Amygdala (tissue), 56 donors: Measurements from ENCODE around the gene FOXP1.
A peak's percentile ranks its signal among the peaks of the same experiment; 100 is the strongest.

Experiments
- DNase-seq, 56 donors: peaks; one replicate each; lab custom pipeline; 2025; lab: John Stamatoyannopoulos, UW

FOXP1 gene

GRCh38 chr3:71409352-71409751 lies 174.2 kb downstream of the FOXP1 start:
- DNase-seq, result no peak

GRCh38 chr3:71408903-71409302 lies 174.6 kb downstream of the FOXP1 start:
- DNase-seq, result no peak

DNA sequence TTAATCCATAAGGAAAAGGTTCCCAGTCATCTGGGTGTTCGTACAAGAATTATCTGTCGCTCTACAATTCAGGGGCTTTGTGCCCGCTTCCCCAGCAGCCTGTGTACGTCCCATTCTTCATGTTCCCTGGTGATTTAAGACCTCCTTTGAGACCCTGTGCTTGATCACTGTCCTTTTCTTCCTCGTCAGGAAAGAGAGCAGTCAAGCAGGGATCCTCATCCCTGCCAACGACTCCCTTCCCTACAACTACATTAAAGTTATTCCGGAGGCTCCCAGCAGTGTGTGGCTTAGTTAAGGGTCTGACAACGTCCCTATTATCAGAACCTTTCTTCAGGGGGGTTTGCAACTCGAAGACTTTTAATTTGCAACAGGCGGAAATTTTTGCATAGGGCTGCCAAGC lies 175.7 kb downstream of the FOXP1 start:
- no peak for DNase-seq

DNA sequence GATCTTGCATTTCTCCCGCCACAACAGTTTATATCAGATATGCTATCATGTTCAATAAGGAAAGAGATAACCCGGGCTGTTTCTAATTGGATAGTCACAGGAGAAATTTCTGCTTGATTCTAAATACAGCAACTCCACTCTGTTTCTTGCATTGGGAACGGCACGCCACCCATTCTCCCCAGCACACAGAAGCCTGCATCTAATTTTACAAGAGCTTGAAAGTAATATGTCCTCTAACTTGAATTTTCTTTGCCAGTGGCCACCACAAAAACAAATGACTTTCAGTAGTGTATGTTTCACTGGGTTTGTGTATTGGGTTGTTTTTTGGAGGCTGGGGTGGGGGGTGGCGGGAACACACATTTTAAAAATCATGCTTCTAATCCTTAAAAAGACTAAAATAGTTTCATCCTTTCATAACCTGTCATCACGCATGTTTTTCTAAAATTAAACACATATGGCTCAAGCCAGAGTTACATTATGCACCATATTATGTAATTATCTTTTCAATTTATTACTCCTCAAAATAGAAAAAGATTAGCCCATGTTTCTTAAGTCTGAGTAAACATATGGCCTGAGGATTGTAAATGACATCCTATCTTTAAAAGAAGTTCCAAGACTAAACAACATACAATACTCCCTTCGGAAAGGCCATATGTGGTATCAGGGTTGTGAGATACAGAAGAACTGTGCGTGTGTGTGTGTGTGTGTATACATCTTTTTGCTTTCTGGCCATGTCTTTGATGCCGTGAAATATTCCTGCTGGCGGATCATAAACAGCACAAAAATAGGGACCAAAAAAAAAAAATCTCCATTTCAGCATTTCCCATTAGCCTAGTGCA lies 176.3 kb downstream of the FOXP1 start:
- no peak for DNase-seq

DNA sequence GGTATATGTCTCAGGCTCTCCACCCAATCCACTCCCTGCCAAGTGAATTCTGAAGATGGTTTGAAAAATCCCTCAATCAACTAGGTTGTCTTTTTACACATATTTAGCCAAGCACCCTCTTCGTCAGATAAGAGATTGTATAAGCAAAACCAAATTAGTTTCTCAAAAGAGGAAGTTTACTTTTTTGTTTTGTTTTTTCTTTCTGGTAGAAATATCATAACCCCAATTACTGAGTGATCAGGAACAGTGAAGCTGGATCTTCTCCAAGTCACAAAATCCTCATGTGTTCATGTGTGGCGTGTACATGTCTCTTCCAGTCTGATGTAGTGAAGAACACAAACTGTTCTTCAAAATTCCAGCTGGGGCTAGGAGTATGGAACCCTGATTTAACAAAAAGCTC lies 180.6 kb downstream of the FOXP1 start:
- no peak for DNase-seq

- DNase-seq, result no peak
Measured at GRCh38 chr3:71402280-71402679, 181.2 kb downstream of the FOXP1 start.

GRCh38 chr3:71401695-71402231 lies 181.8 kb downstream of the FOXP1 start:
- DNase-seq, result no peak

DNA sequence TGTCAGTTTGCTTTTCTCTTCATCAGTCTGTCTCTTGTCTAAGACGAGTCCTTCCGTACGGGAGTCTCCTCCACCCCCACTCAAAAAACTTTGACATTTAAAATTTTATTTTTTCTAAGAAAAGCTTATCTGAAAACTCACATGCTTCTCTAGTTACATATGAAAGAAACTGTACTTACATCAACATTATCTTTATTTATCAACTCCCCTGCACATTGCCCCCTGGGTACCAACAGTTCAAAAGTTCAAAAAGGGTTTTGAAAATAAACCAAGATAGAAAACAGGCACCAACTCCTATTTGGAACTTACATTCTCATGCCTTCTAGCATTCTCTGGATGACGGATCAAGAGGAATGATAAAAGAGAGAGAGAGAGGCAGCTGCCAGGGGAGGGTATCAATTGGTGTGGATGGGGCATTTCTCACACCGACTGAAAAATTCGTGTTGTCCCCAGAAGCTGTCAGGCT lies 182.5 kb downstream of the FOXP1 start:
- no peak for DNase-seq

DNA sequence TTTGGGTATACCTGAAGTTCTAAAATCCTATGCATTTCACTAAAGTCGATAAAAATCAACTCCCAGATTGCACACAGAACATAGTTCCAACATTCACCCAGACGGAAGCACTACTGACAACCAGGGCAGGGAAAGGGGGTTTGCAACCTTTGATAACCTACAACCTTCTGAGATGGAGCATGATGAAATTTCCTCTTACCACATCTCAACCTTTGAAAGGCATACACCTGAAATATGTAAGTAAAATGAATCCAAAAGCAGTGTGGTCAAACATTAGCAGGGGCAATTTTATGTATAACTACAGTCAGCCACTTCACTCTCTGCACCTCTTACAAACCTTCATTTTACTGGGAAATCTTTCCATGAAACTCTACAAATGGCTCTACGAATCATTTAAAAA lies 184.1 kb downstream of the FOXP1 start:
- DNase-seq, result no peak

GRCh38 chr3:71398157-71398836 lies 185.2 kb downstream of the FOXP1 start:
- DNase-seq, result no peak

GRCh38 chr3:71397726-71398125 lies 185.8 kb downstream of the FOXP1 start:
- no peak for DNase-seq

GRCh38 chr3:71397046-71397445 lies 186.5 kb downstream of the FOXP1 start:
- no peak for DNase-seq

GRCh38 chr3:71395927-71396695 lies 187.4 kb downstream of the FOXP1 start:
- no peak for DNase-seq

- DNase-seq, result no peak
Measured at GRCh38 chr3:71395470-71395869, 188.1 kb downstream of the FOXP1 start.

GRCh38 chr3:71393745-71394144 lies 189.8 kb downstream of the FOXP1 start:
- DNase-seq, result no peak

DNA sequence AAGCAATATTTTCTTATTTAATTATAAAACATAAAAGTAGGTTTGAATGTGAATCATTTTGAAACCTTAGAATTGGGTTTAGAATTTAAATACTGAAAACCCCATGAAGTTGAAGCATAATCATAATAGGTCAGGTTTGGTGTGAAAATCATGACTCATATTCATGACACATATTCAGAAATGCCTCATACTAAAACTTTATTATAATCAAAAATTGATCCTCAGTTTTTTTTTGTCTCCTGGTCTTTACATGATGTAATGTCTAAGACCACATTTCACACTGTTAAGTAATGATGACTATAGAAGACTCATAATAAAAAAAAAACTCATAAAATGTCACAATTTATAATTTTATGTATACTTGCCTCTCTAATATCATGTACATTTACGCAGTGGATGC lies 190.4 kb downstream of the FOXP1 start:
- DNase-seq, result no peak

DNA sequence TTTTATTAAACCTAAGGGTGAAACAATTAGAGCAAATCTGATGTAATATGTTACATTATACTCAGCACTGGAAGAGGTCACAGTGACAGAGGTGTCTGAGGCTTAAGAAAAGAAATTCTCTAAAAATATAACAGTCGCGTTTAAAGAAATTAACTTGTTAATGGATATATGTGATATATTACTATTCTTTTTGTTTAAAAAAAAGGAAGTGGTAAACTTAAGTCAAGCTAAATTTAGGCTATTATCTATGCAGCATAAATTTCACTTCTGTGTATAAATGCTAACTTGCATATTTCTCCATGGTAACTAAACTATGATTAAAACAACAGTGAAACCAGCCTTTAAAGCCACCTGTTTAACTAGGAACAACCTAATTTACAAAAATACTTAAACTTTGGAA lies 191.3 kb downstream of the FOXP1 start:
- DNase-seq, result no peak

- DNase-seq, result no peak
Measured at GRCh38 chr3:71391361-71391760, 192.2 kb downstream of the FOXP1 start.

GRCh38 chr3:71389911-71390573 lies 193.5 kb downstream of the FOXP1 start:
- peak in 6 of 56 donors; percentile 2 to 7 (median 3) for DNase-seq

- no peak for DNase-seq
Measured at GRCh38 chr3:71389191-71389590, 194.3 kb downstream of the FOXP1 start.
